ENCODE measurements around the gene TSC22D4. TPM values are rescaled to one million over a fixed set of nuclear protein-coding genes. Genes with fewer than 3 reads are reported as not detected.

Gene TSC22D4
- total RNA-seq, 4 donors from 2014 or later, result 57.3 to 97.7 (median 68.0) TPM

GRCh38 chr7:100431286-100431735 is 47.7 kb downstream of the TSC22D4 start:
- intact Hi-C loops (cut with DNase I; ENCODE audit: low total_unique reads), result no loop called here
- TF ChIP-seq CTCF (IDR thresholded peaks at IDR 0.05) (no peak), POLR2A (IDR thresholded peaks at IDR 0.05) (no peak)
- peak in 1 of 2 donors; percentile 86 for DNase-seq (ENCODE audit: low spot score in 2 of 2)
- 87 to 93% methylated on average over 23 of the region's 23 CpGs for WGBS, 2 donors
- H3K4me3 ChIP-seq (ENCODE audit: low read depth, poor library complexity, severe bottlenecking), result no peak overlapping the region

- WGBS, 2 donors, result 20 to 24% methylated on average over 28 to 31 of the region's 31 CpGs
- intact Hi-C loops (cut with DNase I; ENCODE audit: low total_unique reads), result no loop called here
- H3K4me3 ChIP-seq (ENCODE audit: low read depth, poor library complexity, severe bottlenecking), result peak overlapping the region; percentile 82
- TF ChIP-seq CTCF (IDR thresholded peaks at IDR 0.05), result no peak
- no peak for TF ChIP-seq POLR2A (IDR thresholded peaks at IDR 0.05)
- DNase-seq (ENCODE audit: low spot score in 2 of 2), result peak in 1 of 2 donors; percentile 89
Measured at GRCh38 chr7:100430493-100431285, 48.3 kb downstream of the TSC22D4 start.

- peak; percentile 95 to 99 for DNase-seq (ENCODE audit: low spot score in 2 of 2)
- TF ChIP-seq POLR2A (IDR thresholded peaks at IDR 0.05), result no peak
- TF ChIP-seq CTCF (IDR thresholded peaks at IDR 0.05), result no peak
- intact Hi-C loops (cut with DNase I; ENCODE audit: low total_unique reads), result no loop called here
- H3K4me3 ChIP-seq (ENCODE audit: low read depth, poor library complexity, severe bottlenecking), result peak within 1 kb of the TSS; percentile 82
- 0 to 1% methylated on average over 45 to 73 of the region's 95 CpGs for WGBS, 2 donors
Measured at GRCh38 chr7:100429637-100430492, 49.1 kb downstream of the TSC22D4 start, which contains the start of gene MEPCE. Gene MEPCE, plus strand, starts transcription at chr7:100429831. Its CDS starts 188 bp downstream, at chr7:100430019.

GRCh38 chr7:100428967-100429636 is 49.9 kb downstream of the TSC22D4 start:
- DNase-seq (ENCODE audit: low spot score in 2 of 2), result peak; percentile 100
- H3K4me3 ChIP-seq (ENCODE audit: low read depth, poor library complexity, severe bottlenecking), result peak overlapping the region; percentile 82
- TF ChIP-seq POLR2A (IDR thresholded peaks at IDR 0.05) (peak in 1 of 2 donors; percentile 57), CTCF (IDR thresholded peaks at IDR 0.05) (no peak)
- WGBS, 2 donors, result 0% methylated on average over 25 to 39 of the region's 40 CpGs
- intact Hi-C loops (cut with DNase I; ENCODE audit: low total_unique reads), result no loop called here

GRCh38 chr7:100428199-100428966 is 50.6 kb downstream of the TSC22D4 start, which contains the start of gene ZCWPW1:
Gene ZCWPW1, minus strand, starts transcription at chr7:100428703. Its CDS starts 8,054 bp downstream, at chr7:100420649.
- DNase-seq (ENCODE audit: low spot score in 2 of 2), result peak; percentile 95 to 99
- intact Hi-C loops (cut with DNase I; ENCODE audit: low total_unique reads), result no loop called here
- peak within 1 kb of the TSS; percentile 82 for H3K4me3 ChIP-seq (ENCODE audit: low read depth, poor library complexity, severe bottlenecking)
- TF ChIP-seq CTCF (IDR thresholded peaks at IDR 0.05) (peak in 1 of 3 donors; percentile 7), POLR2A (IDR thresholded peaks at IDR 0.05) (peak in 1 of 2 donors; percentile 98)
- 1% methylated on average over 66 of the region's 66 CpGs for whole genome bisulfite sequencing, 2 donors

Data from lower leg skin (tissue), 4 donors.